Caco-2 (cell line): ENCODE measurements around the gene NEIL3. TPM values are rescaled to one million over a fixed set of nuclear protein-coding genes. Genes with fewer than 3 reads are reported as not detected.

Experiments used
- BruUV-seq: library from RNA; stranded (reverse); fragments of 400-500 nt; replicated peaks from 2 replicates; lab custom pipeline; 2021; lab: Mats Ljungman, UMichigan
- CTCF ChIA-PET: fragments of 300-600 bp; sonication (Branson Sonifier 250); formaldehyde crosslinking; loops from one replicate; lab custom pipeline; 2022; ENCODE audit warnings: antibody characterized with exemption; lab: Charles Lee
- POLR2A ChIA-PET: fragments of 300-600 bp; sonication (Branson Sonifier 250); formaldehyde crosslinking; loops from one replicate; lab custom pipeline; 2022; ENCODE audit warnings: antibody characterized with exemption; lab: Charles Lee
- DNase-seq, 2 experiments: peaks; one replicate each; pipeline versions ENCODE4 v3.0.0 to v3.0.0-alpha.2; 2020 to 2022
- H3K27me3 ChIP-seq: replicated peaks from 2 replicates; pipeline ENCODE4 v1.6.0; 2011; ENCODE audit warnings: low read length; ENCODE audit not compliant: control insufficient read depth, insufficient read depth
- H3K36me3 ChIP-seq: 2 replicates; pipeline ENCODE4 v1.5.1; 2011; ENCODE audit warnings: low read length; ENCODE audit not compliant: control insufficient read depth, insufficient read depth
- H3K4me1 ChIP-seq: fragments of 250-450 bp; sonication (Bioruptor Pico); 2 replicates; pipeline ENCODE4 v1.5.1; 2020; ENCODE audit warnings: mild to moderate bottlenecking
- H3K4me3 ChIP-seq: 2 replicates; pipeline ENCODE4 v1.5.1; 2011; ENCODE audit warnings: low read depth, mild to moderate bottlenecking, control low read depth, low read length
- H3K9me3 ChIP-seq: fragments of 250-450 bp; sonication (Bioruptor Pico); 2 replicates; pipeline ENCODE4 v1.5.1; 2020; ENCODE audit warnings: mild to moderate bottlenecking, moderate library complexity
- H3K27ac Mint-ChIP-seq: one replicate; pipeline ENCODE4 v1.8.0; 2022; ENCODE audit warnings: mixed read lengths; ENCODE audit not compliant: unreplicated experiment
- H3K27me3 Mint-ChIP-seq: one replicate; pipeline ENCODE4 v1.8.0; 2022; ENCODE audit warnings: mixed read lengths; ENCODE audit not compliant: insufficient read depth, unreplicated experiment
- H3K36me3 Mint-ChIP-seq: one replicate; pipeline ENCODE4 v1.8.0; 2022; ENCODE audit warnings: mild to moderate bottlenecking, mixed read lengths; ENCODE audit not compliant: insufficient read depth, unreplicated experiment
- H3K4me1 Mint-ChIP-seq: one replicate; pipeline ENCODE4 v1.8.0; 2022; ENCODE audit warnings: low read depth, mixed read lengths; ENCODE audit not compliant: unreplicated experiment
- H3K4me3 Mint-ChIP-seq: one replicate; pipeline ENCODE4 v1.8.0; 2022; ENCODE audit warnings: mild to moderate bottlenecking, moderate library complexity, mixed read lengths; ENCODE audit not compliant: unreplicated experiment
- H3K9me3 Mint-ChIP-seq: one replicate; pipeline ENCODE4 v1.8.0; 2022; ENCODE audit warnings: mixed read lengths; ENCODE audit not compliant: unreplicated experiment
- CTCF ChIP-seq, 2 experiments: fragments of 200-600 bp in 1 of 2; IDR thresholded peaks; 1 replicate in 1 of 2; 2 replicates in 1 of 2; pipeline versions ENCODE4 v1.5.1 to v1.8.0; 2011 to 2022; ENCODE audit warnings: antibody characterized with exemption in 1 of 2, control low read depth in 1 of 2, inconsistent platforms in 1 of 2, low read depth in 1 of 2, low read length in 1 of 2, mild to moderate bottlenecking in 1 of 2, moderate library complexity in 1 of 2; ENCODE audit not compliant: insufficient read depth in 1 of 2, severe bottlenecking in 1 of 2, unreplicated experiment in 1 of 2
- intact Hi-C: fragments of 100-400 bp; cut with micrococcal nuclease; formaldehyde crosslinking; loops from one replicate; pipeline ENCODE4 v1.10.0; 2022; ENCODE audit not compliant: unreplicated experiment
- total RNA-seq: library from RNA; stranded (reverse); gene quantifications from 2 replicates; pipeline ENCODE4 v1.2.3, GENCODE V29; 2022

NEIL3 gene
- total RNA-seq, 1 experiment from 2014 or later: 8.0 TPM

- Histone ChIP-seq H3K4me3 (no peak overlapping the region), H3K36me3 (no peaks in the 10 kb centered on the region), H3K9me3 (no peaks in the 10 kb centered on the region), H3K4me1 (no peaks in the 10 kb centered on the region), H3K27me3 (no peaks in the 10 kb centered on the region)
- no peak overlapping the region for H3K4me3 Mint-ChIP-seq
- H3K9me3 Mint-ChIP-seq: no peaks in the 10 kb centered on the region
- intact Hi-C loops: no loop called here
- no peaks in the 10 kb centered on the region for H3K27me3 Mint-ChIP-seq
- ChIA-PET CTCF (no interaction called here), POLR2A (no interaction called here)
- no peak for DNase-seq
- BruUV-seq: no TSS peak
- no peak overlapping the region for H3K27ac Mint-ChIP-seq
- H3K4me1 Mint-ChIP-seq: no peaks in the 10 kb centered on the region
- no peak for TF ChIP-seq CTCF (IDR thresholded peaks at IDR 0.05; ENCODE audit: insufficient read depth in 1 of 2, low read depth in 1 of 2, low read length in 1 of 2, severe bottlenecking in 1 of 2, unreplicated experiment in 1 of 2)
- H3K36me3 Mint-ChIP-seq: no peaks in the 10 kb centered on the region
Observed at GRCh38 chr4:177401658-177402273, 92.1 kb downstream of the NEIL3 start.

DNA sequence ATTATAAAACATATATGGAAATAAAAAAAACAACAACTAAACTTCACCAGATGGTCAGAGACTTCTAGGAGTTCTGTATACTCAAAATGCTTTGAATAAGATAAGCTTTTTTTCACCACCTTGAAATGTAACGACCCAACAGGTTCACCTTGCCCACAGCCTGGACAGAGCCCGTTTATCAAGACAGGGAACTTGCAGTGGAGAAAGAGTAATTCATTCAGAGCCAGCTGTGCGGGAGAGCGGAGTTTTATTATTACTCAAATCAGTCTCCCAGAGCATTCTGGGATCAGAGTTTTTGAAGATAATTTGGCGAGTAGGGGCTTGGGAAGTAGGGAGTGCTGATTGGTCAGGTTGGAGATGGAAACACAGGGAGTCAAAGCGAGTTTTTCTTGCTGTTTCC is 94.1 kb downstream of the NEIL3 start:
- Mint-ChIP-seq H3K4me1 (no peaks in the 10 kb centered on the region), H3K9me3 (peaks cover 12% of the 10 kb centered on the region), H3K4me3 (no peak overlapping the region), H3K36me3 (no peaks in the 10 kb centered on the region), H3K27me3 (no peaks in the 10 kb centered on the region), H3K27ac (no peak overlapping the region)
- intact Hi-C loops: no loop called here
- no TSS peak for BruUV-seq
- H3K4me3 ChIP-seq: no peak overlapping the region
- H3K9me3 ChIP-seq: no peaks in the 10 kb centered on the region
- no peaks in the 10 kb centered on the region for H3K4me1 ChIP-seq
- no peaks in the 10 kb centered on the region for H3K36me3 ChIP-seq
- no peak for DNase-seq
- CTCF ChIA-PET: no interaction called here
- POLR2A ChIA-PET: no interaction called here
- no peaks in the 10 kb centered on the region for H3K27me3 ChIP-seq
- TF ChIP-seq CTCF (IDR thresholded peaks at IDR 0.05; ENCODE audit: insufficient read depth in 1 of 2, low read depth in 1 of 2, low read length in 1 of 2, severe bottlenecking in 1 of 2, unreplicated experiment in 1 of 2): no peak

- Histone ChIP-seq H3K36me3 (no peaks in the 10 kb centered on the region), H3K4me1 (no peaks in the 10 kb centered on the region), H3K27me3 (no peaks in the 10 kb centered on the region), H3K9me3 (no peaks in the 10 kb centered on the region), H3K4me3 (no peak overlapping the region)
- intact Hi-C loops: no loop called here
- no peak for TF ChIP-seq CTCF (IDR thresholded peaks at IDR 0.05; ENCODE audit: insufficient read depth in 1 of 2, low read depth in 1 of 2, low read length in 1 of 2, severe bottlenecking in 1 of 2, unreplicated experiment in 1 of 2)
- ChIA-PET POLR2A (no interaction called here), CTCF (no interaction called here)
- Mint-ChIP-seq H3K4me3 (no peak overlapping the region), H3K27me3 (no peaks in the 10 kb centered on the region), H3K27ac (no peak overlapping the region), H3K36me3 (no peaks in the 10 kb centered on the region), H3K9me3 (peaks cover 16% of the 10 kb centered on the region), H3K4me1 (no peaks in the 10 kb centered on the region)
- no TSS peak for BruUV-seq
- DNase-seq: no peak
Observed at GRCh38 chr4:177404342-177404741, 94.7 kb downstream of the NEIL3 start.
